GM12874 (cell line): ENCODE data around the gene BEX4.

ENCODE experiments used
- CTCF ChIP-seq: IDR thresholded peaks from 2 replicates; pipeline ENCODE4 v1.5.1; 2011; ENCODE audit warnings: low read depth, mild to moderate bottlenecking, control low read depth, low read length, moderate library complexity; ENCODE audit not compliant: insufficient read depth

Gene BEX4, protein sequence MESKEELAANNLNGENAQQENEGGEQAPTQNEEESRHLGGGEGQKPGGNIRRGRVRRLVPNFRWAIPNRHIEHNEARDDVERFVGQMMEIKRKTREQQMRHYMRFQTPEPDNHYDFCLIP

DNA sequence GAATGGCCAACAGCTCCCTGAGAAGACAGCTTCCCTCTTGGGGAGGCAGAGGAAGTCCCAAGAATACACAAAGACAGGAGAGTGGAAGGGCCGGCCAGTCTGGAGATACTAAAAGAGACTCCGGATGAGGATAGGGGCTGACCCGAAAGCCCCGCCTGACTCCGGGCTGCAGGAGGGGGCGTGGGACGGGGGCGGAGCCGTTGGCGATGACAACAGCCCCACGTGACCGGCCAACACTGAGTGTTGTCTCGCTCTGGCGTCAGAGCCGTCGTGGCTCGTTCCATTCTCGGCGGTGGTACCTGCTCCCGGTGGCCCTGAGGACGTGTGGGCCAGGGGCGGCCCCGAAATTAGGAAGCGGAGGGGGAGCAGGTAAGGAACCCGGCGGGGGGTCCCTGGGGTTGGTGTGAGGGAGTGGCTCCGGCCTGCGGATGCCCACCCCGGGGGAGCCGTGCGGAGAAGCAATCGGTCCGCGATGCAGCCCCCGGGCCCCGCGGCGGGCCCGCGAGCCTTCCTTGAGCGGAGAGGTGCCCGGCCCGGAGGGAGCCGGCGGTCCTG is at the start of gene BEX4:
Gene BEX4 (plus strand): TSS at position 239 of the 555 bp plus-strand sequence. CDS start 1,046 bp downstream, outside the sequence.
- TF ChIP-seq CTCF: no peak

- no peak for TF ChIP-seq CTCF
Measured at GRCh38 chrX:103170216-103170615, 44.7 kb upstream of the BEX4 start.

GRCh38 chrX:103171353-103171752 is 43.6 kb upstream of the BEX4 start:
- no peak for TF ChIP-seq CTCF

- TF ChIP-seq CTCF: peak; percentile 44; the same call in 1 of the 2 replicates
Measured at GRCh38 chrX:103175944-103176753, 38.8 kb upstream of the BEX4 start.

- no peak for TF ChIP-seq CTCF
Measured at GRCh38 chrX:103177556-103177955, 37.4 kb upstream of the BEX4 start.

GRCh38 chrX:103183912-103184311 is 31.0 kb upstream of the BEX4 start:
- TF ChIP-seq CTCF: no peak

- TF ChIP-seq CTCF: no peak
Measured at GRCh38 chrX:103187953-103188475, 26.9 kb upstream of the BEX4 start.
